A549 (cell line): ENCODE data around the gene KRTAP5-4. TPM values are rescaled to one million over a fixed set of nuclear protein-coding genes. Genes with fewer than 3 reads are reported as not detected.
"Not testable (repeated sequence)": the region's sequence is repeated elsewhere in the genome, so short reads cannot be mapped to it uniquely, and the experiment has no call there.

Experiments used
- ATAC-seq, 2 experiments: fragments of 200-7000 bp in 1 of 2; fragments of >200 bp in 1 of 2; cut with Nextera tagmentation in 1 of 2; cut with Tn5 transposase in 1 of 2; 3 replicates each; pipeline versions ENCODE4 v1.8.0 to v1.9.1; 2018 to 2020; ENCODE audit warnings: mild to moderate bottlenecking in 1 of 2, moderate library complexity in 1 of 2
- CTCF ChIA-PET: fragments of 300-600 bp; sonication (Branson Sonifier 250); formaldehyde crosslinking; extraction: SDS; loops from one replicate; lab custom pipeline; 2021; ENCODE audit warnings: antibody characterized with exemption, inconsistent platforms; lab: Yijun Ruan, JAX
- POLR2A ChIA-PET: fragments of 350-600 bp; formaldehyde crosslinking; extraction: SDS; loops from one replicate; lab custom pipeline; 2021; ENCODE audit warnings: antibody characterized with exemption, inconsistent platforms; lab: Yijun Ruan, JAX
- DNase-seq, 2 experiments: peaks; one replicate each; pipeline versions ENCODE4 v3.0.0 to v3.0.0-alpha.2; 2011 to 2016; ENCODE audit warnings: low read depth in 1 of 2, low spot score in 1 of 2
- FAIRE-seq: peaks from 2 replicates; lab custom pipeline; 2011; peaks lifted over from hg19 to GRCh38; lab: Jason Lieb, UNC
- H3K27ac ChIP-seq, 2 experiments: fragments of >200 bp; sonication (Bioruptor Twin); formaldehyde crosslinking; 3 replicates each; pipeline ENCODE4 v1.5.1; 2016 to 2017
- H3K4me1 ChIP-seq: fragments of >200 bp; sonication (Bioruptor Twin); formaldehyde crosslinking; 3 replicates; pipeline ENCODE4 v1.6.1; 2016
- H3K4me2 ChIP-seq: fragments of >200 bp; sonication (Bioruptor Twin); formaldehyde crosslinking; 3 replicates; pipeline ENCODE4 v1.6.1; 2016
- H3K4me3 ChIP-seq: fragments of >200 bp; sonication (Bioruptor Twin); formaldehyde crosslinking; 3 replicates; pipeline ENCODE4 v1.5.1; 2016
- H3K9me3 ChIP-seq: fragments of >200 bp; sonication (Bioruptor Twin); formaldehyde crosslinking; 3 replicates; pipeline ENCODE4 v1.6.1; 2016
- BHLHE40 ChIP-seq: IDR thresholded peaks from 2 replicates; pipeline ENCODE4 v1.6.1; 2012; ENCODE audit warnings: low read depth, low read length, inconsistent platforms
- EHF ChIP-seq: fragments of 250-450 bp; sonication (Bioruptor Pico); IDR thresholded peaks from 2 replicates; pipeline ENCODE4 v1.5.0; 2020; ENCODE audit warnings: mild to moderate bottlenecking
- EHMT2 ChIP-seq: fragments of 200-600 bp; sonication (generic); IDR thresholded peaks from 2 replicates; pipeline ENCODE4 v1.6.1; 2016; ENCODE audit warnings: antibody characterized with exemption, low read depth, mild to moderate bottlenecking, moderate library complexity
- HDAC2 ChIP-seq: fragments of 200-600 bp; sonication (generic); IDR thresholded peaks from 2 replicates; pipeline ENCODE4 v1.6.1; 2016
- HEYL ChIP-seq: fragments of 250-450 bp; sonication (Bioruptor Pico); IDR thresholded peaks from 2 replicates; pipeline ENCODE4 v1.8.0; 2021; ENCODE audit warnings: mild to moderate bottlenecking, moderate library complexity
- POLR2AphosphoS2 ChIP-seq: conservative IDR thresholded peaks from 2 replicates; pipeline ENCODE4 v1.6.1; 2012; ENCODE audit warnings: low read length, improper control_type of control experiment, inconsistent platforms
- REST ChIP-seq: fragments of 200-600 bp; sonication (generic); IDR thresholded peaks from 2 replicates; pipeline ENCODE4 v1.6.1; 2016; ENCODE audit warnings: antibody characterized with exemption, mild to moderate bottlenecking, moderate library complexity
- TP53 ChIP-seq: fragments of 250-450 bp; sonication (Bioruptor Pico); IDR thresholded peaks from 2 replicates; pipeline ENCODE4 v1.5.0; 2021; ENCODE audit warnings: mild to moderate bottlenecking, moderate library complexity
- ZNF302 ChIP-seq: fragments of 250-450 bp; sonication (Bioruptor Pico); IDR thresholded peaks from 2 replicates; pipeline ENCODE4 v1.9.0; 2021; ENCODE audit warnings: inconsistent platforms, mild to moderate bottlenecking, moderate library complexity
- WGBS: methylation state at CpG from one replicate; pipeline ENCODE4 v1.1.6; 2017; ENCODE audit errors: missing lambda C conversion rate; 5-methylcytosine and 5-hydroxymethylcytosine counted together
- polyA plus RNA-seq, 4 experiments: library from polyadenylated mRNA; depleted of rRNA in 3 of 4; stranded (reverse); fragments of >200 nt; fragmentation: RNase III in 1 of 4; extraction: RNeasy Plus Mini Kit Qiagen cat#74134 plus additional on column Dnase treatment in 1 of 4; gene quantifications; 2 replicates in 3 of 4; 3 replicates in 1 of 4; pipeline ENCODE4 v1.2.3, GENCODE V29; 2011 to 2017
- TF ChIP-seq, protein P1 (sequence below): fragments of >200 bp; sonication (Bioruptor Twin); formaldehyde crosslinking; IDR thresholded peaks from 3 replicates; pipeline ENCODE4 v1.5.1; 2016
- TF ChIP-seq, protein P2 (sequence below): fragments of 250-450 bp; sonication (Bioruptor Pico); IDR thresholded peaks from 2 replicates; pipeline ENCODE4 v1.5.0; 2021; ENCODE audit warnings: mild to moderate bottlenecking, moderate library complexity, borderline replicate concordance

The KRTAP5-4 gene
- polyA plus RNA-seq, 2 of the 4 experiments (the other 2 are of a cell fraction), result not detected

DNA sequence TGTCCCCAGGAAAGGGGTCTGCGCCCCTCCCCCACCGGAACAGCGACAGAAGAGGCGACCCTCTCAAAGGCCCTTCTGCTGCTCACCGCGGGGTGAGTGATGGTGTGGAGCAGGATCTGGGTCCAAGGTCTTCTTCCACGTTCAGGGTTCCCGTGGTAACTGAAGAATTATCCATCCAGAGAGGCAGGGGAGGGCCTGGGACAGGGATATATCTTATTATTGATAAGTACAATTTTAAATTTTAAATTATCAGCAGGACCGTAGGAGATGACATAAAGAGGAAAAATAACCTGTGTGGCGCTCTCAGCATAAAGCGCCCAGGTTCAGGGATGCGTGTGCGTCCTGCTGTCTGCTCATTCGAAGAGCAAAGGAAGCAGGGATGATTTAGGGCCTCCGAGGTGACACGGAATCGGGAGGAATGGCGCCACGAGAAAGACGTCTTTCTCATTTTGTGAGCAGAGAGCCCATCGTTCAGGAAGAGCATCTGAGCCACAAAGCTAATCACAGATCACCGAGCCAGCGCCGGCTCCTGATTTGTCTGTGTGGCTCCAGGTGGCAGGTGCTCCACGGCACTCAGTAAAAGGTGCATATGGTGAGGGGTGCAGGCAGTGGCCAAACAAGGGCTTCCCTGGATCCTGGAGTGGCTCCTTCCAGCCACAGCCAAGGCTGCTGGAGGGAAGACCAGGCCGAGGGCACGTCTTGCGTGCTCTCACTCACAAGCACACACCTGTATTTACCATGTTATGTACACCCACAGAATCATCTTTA, 26.9 kb upstream of the KRTAP5-4 start:
- ChIA-PET POLR2A (no interaction called here), CTCF (interaction anchor here (1.0 to 12.2 kb wide), 9 partner anchors 9 to 505 kb away, joined by 3 to 350 read pairs (median 9); partner anchors contain the start of gene INS)
- Histone ChIP-seq H3K9me3 (no peaks in the 10 kb centered on the region), H3K4me2 (no peak overlapping the region), H3K27ac (no peak overlapping the region), H3K4me3 (no peak overlapping the region), H3K4me1 (no peaks in the 10 kb centered on the region; the same call in 2 of the 3 replicates)
- WGBS, result 59% methylated on average over 27 of the region's 28 CpGs
- FAIRE-seq (no peak), DNase-seq (no peak), ATAC-seq (no peak)
- TF ChIP-seq EHMT2, result no peak
- TF ChIP-seq REST, result no peak

DNA sequence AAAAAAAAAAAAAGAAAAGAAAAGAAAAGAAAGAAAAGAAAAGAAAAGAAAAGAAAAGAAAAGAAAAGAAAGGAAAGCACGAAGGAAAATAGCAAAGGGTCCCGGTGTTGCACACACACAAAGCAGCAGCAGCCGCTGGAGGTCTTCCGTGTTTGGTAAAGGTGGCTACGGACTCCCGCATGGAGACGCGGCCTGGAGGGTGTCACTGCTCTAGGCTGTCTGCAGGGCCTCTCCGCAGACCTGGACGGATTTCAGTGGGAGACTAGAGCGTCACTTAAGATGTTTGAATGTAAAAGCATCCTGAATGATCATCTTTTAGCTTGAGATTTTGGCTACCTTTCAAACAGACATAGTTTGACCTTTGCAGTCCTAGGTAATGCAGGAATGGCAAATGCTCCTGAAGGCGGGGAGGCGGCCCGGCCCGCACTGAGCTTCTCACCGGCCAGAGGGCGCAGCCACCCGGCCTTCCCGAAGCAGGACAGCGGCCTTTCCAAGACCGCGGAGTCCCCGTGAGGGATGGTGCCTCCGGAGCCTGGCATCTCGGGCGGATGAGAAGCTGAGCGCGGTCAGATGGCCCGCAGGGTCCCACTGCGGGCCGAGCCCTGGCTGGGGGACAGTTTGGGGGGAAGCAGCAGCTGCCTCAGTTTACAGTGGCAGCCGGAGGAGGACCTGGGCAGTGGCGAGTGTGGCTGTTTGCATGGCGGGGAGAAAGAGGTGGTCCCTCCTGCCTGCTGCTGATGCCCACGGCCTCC, 26.1 kb upstream of the KRTAP5-4 start:
- FAIRE-seq (no peak), ATAC-seq (no peak), DNase-seq (no peak)
- CTCF ChIA-PET, result interaction anchor here (0.7 to 12.2 kb wide), 13 partner anchors 8 to 506 kb away, joined by 3 to 350 read pairs (median 5); partner anchors contain the start of gene INS
- no peak overlapping the region for H3K4me3 ChIP-seq
- TF ChIP-seq HEYL (CRISPR knock-in tag) (no peak), POLR2AphosphoS2 (no peak), HDAC2 (no peak), TP53 (CRISPR knock-in tag) (no peak), BHLHE40 (no peak), EHF (CRISPR knock-in tag) (no peak), ZNF302 (CRISPR knock-in tag) (no peak)
- TF ChIP-seq, protein P1, sequence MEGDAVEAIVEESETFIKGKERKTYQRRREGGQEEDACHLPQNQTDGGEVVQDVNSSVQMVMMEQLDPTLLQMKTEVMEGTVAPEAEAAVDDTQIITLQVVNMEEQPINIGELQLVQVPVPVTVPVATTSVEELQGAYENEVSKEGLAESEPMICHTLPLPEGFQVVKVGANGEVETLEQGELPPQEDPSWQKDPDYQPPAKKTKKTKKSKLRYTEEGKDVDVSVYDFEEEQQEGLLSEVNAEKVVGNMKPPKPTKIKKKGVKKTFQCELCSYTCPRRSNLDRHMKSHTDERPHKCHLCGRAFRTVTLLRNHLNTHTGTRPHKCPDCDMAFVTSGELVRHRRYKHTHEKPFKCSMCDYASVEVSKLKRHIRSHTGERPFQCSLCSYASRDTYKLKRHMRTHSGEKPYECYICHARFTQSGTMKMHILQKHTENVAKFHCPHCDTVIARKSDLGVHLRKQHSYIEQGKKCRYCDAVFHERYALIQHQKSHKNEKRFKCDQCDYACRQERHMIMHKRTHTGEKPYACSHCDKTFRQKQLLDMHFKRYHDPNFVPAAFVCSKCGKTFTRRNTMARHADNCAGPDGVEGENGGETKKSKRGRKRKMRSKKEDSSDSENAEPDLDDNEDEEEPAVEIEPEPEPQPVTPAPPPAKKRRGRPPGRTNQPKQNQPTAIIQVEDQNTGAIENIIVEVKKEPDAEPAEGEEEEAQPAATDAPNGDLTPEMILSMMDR, result no peak
- TF ChIP-seq, protein P2, sequence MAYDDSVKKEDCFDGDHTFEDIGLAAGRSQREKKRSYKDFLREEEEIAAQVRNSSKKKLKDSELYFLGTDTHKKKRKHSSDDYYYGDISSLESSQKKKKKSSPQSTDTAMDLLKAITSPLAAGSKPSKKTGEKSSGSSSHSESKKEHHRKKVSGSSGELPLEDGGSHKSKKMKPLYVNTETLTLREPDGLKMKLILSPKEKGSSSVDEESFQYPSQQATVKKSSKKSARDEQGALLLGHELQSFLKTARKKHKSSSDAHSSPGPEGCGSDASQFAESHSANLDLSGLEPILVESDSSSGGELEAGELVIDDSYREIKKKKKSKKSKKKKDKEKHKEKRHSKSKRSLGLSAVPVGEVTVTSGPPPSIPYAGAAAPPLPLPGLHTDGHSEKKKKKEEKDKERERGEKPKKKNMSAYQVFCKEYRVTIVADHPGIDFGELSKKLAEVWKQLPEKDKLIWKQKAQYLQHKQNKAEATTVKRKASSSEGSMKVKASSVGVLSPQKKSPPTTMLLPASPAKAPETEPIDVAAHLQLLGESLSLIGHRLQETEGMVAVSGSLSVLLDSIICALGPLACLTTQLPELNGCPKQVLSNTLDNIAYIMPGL (CRISPR knock-in tag), result no peak
- TF ChIP-seq, all 56 proteins: peak for 0
- Histone ChIP-seq H3K27ac (no peak overlapping the region), H3K4me2 (no peak overlapping the region), H3K4me1 (no peaks in the 10 kb centered on the region; the same call in 2 of the 3 replicates), H3K9me3 (no peaks in the 10 kb centered on the region)
- POLR2A ChIA-PET, result no interaction called here
- WGBS, result 65% methylated on average over 23 of the region's 35 CpGs

DNA sequence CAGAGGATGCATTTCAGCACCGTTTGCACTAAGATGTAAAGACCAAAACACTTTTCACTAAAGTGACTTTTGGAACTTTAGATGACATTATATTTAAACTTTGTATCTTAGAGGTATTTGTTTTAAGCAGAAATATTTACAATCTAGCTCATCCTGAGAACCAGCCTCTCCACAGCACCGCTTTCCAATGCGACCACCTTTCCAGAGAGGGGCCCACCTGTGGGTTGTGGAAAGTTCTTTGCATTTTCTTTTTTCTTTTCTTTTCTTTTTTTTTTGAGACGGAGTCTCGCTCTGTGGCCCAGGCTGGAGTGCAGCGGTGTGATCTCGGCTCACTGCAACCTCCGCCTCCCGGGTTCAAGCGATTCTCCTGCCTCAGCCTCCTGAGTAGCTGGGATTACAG, 24.6 kb upstream of the KRTAP5-4 start:
- H3K4me2 ChIP-seq, ATAC-seq, FAIRE-seq, H3K4me3 ChIP-seq, H3K4me1 ChIP-seq, H3K9me3 ChIP-seq, DNase-seq, POLR2A ChIA-PET, H3K27ac ChIP-seq: not testable (repeated sequence)
- WGBS, result 64% methylated on average over 10 of the region's 10 CpGs
- CTCF ChIA-PET, result interaction anchor here (0.6 to 12.2 kb wide), 8 partner anchors 11 to 507 kb away, joined by 3 to 350 read pairs (median 4); partner anchors contain the start of gene INS
